Skeletal muscle satellite cell (primary cell): ENCODE data around the gene SLC35F2.
"Not testable (repeated sequence)": the region's sequence is repeated elsewhere in the genome, so short reads cannot be mapped to it uniquely, and the experiment has no call there.

Source experiments
- H3K27me3 ChIP-seq: 2 replicates; pipeline ENCODE4 v1.7.0; 2013; ENCODE audit warnings: low read length; ENCODE audit not compliant: control insufficient read depth, insufficient read depth
- H3K36me3 ChIP-seq: 2 replicates; pipeline ENCODE4 v1.7.0; 2013; ENCODE audit warnings: mild to moderate bottlenecking, control low read depth, low read length; ENCODE audit not compliant: insufficient read depth
- H3K4me1 ChIP-seq: 2 replicates; pipeline ENCODE4 v1.7.0; 2013; ENCODE audit warnings: low read length; ENCODE audit not compliant: control insufficient read depth, insufficient read depth
- H3K4me2 ChIP-seq: 2 replicates; pipeline ENCODE4 v1.7.0; 2013; ENCODE audit warnings: mild to moderate bottlenecking, low read length
- H3K4me3 ChIP-seq: 2 replicates; pipeline ENCODE4 v1.7.0; 2013; ENCODE audit warnings: low read length
- H3K9ac ChIP-seq: 2 replicates; pipeline ENCODE4 v1.7.0; 2013; ENCODE audit warnings: mild to moderate bottlenecking, low read depth, low read length, moderate library complexity
- H3K9me3 ChIP-seq: replicated peaks from 2 replicates; pipeline ENCODE4 v1.7.0; 2013; ENCODE audit warnings: mild to moderate bottlenecking, control low read depth, low read length

SLC35F2 gene

GRCh38 chr11:107834995-107835394 is 23.6 kb downstream of the SLC35F2 start:
- Histone ChIP-seq H3K4me1 (peaks cover 19% of the 10 kb centered on the region), H3K27me3 (no peaks in the 10 kb centered on the region), H3K9ac (no peak overlapping the region), H3K9me3 (no peaks in the 10 kb centered on the region), H3K4me2 (no peak overlapping the region), H3K4me3 (no peak overlapping the region), H3K36me3 (no peaks in the 10 kb centered on the region)

GRCh38 chr11:107833926-107834325 is 24.7 kb downstream of the SLC35F2 start:
- not testable (repeated sequence) for H3K27me3 ChIP-seq, H3K9me3 ChIP-seq, H3K9ac ChIP-seq, H3K4me1 ChIP-seq, H3K4me2 ChIP-seq, H3K4me3 ChIP-seq, H3K36me3 ChIP-seq

GRCh38 chr11:107830915-107831540 is 27.6 kb downstream of the SLC35F2 start:
- Histone ChIP-seq H3K4me2 (no peak overlapping the region), H3K36me3 (no peaks in the 10 kb centered on the region), H3K9me3 (no peaks in the 10 kb centered on the region), H3K27me3 (no peaks in the 10 kb centered on the region), H3K9ac (no peak overlapping the region), H3K4me3 (no peak overlapping the region), H3K4me1 (peaks cover 7% of the 10 kb centered on the region)

- no peak overlapping the region for H3K4me2 ChIP-seq
- H3K9me3 ChIP-seq = no peaks in the 10 kb centered on the region
- H3K4me3 ChIP-seq = no peak overlapping the region
- H3K27me3 ChIP-seq = no peaks in the 10 kb centered on the region
- H3K36me3 ChIP-seq = no peaks in the 10 kb centered on the region
- H3K4me1 ChIP-seq = peaks cover 7% of the 10 kb centered on the region
- no peak overlapping the region for H3K9ac ChIP-seq
These were observed 31.5 kb downstream of the SLC35F2 start for GRCh38 chr11:107827041-107827440.

- Histone ChIP-seq H3K9ac (no peak overlapping the region), H3K4me3 (no peak overlapping the region), H3K36me3 (no peaks in the 10 kb centered on the region), H3K4me2 (no peak overlapping the region), H3K9me3 (no peaks in the 10 kb centered on the region), H3K27me3 (no peaks in the 10 kb centered on the region), H3K4me1 (peaks cover 4% of the 10 kb centered on the region)
These were observed 32.7 kb downstream of the SLC35F2 start for GRCh38 chr11:107825875-107826274.

GRCh38 chr11:107824668-107825369 is 33.8 kb downstream of the SLC35F2 start:
- Histone ChIP-seq H3K36me3 (no peaks in the 10 kb centered on the region), H3K9me3 (no peaks in the 10 kb centered on the region), H3K4me1 (no peaks in the 10 kb centered on the region), H3K27me3 (no peaks in the 10 kb centered on the region), H3K4me3 (no peak overlapping the region), H3K4me2 (no peak overlapping the region), H3K9ac (no peak overlapping the region)

- no peaks in the 10 kb centered on the region for H3K27me3 ChIP-seq
- no peak overlapping the region for H3K4me2 ChIP-seq
- H3K4me1 ChIP-seq = no peaks in the 10 kb centered on the region
- no peaks in the 10 kb centered on the region for H3K9me3 ChIP-seq
- no peaks in the 10 kb centered on the region for H3K36me3 ChIP-seq
- no peak overlapping the region for H3K4me3 ChIP-seq
- no peak overlapping the region for H3K9ac ChIP-seq
These were observed 37.2 kb downstream of the SLC35F2 start for GRCh38 chr11:107821199-107821927.

- no peak overlapping the region for H3K4me3 ChIP-seq
- no peaks in the 10 kb centered on the region for H3K4me1 ChIP-seq
- no peak overlapping the region for H3K9ac ChIP-seq
- no peaks in the 10 kb centered on the region for H3K27me3 ChIP-seq
- no peak overlapping the region for H3K4me2 ChIP-seq
- no peaks in the 10 kb centered on the region for H3K36me3 ChIP-seq
- no peaks in the 10 kb centered on the region for H3K9me3 ChIP-seq
These were observed 39.1 kb downstream of the SLC35F2 start for GRCh38 chr11:107819361-107820014.

- Histone ChIP-seq H3K27me3 (no peaks in the 10 kb centered on the region), H3K4me2 (no peak overlapping the region), H3K36me3 (no peaks in the 10 kb centered on the region), H3K9me3 (no peaks in the 10 kb centered on the region), H3K4me1 (no peaks in the 10 kb centered on the region), H3K4me3 (no peak overlapping the region), H3K9ac (no peak overlapping the region)
These were observed 40.1 kb downstream of the SLC35F2 start for GRCh38 chr11:107818491-107818890.

- Histone ChIP-seq H3K4me1 (no peaks in the 10 kb centered on the region), H3K4me3 (no peak overlapping the region), H3K9ac (no peak overlapping the region), H3K27me3 (no peaks in the 10 kb centered on the region), H3K9me3 (no peaks in the 10 kb centered on the region), H3K4me2 (no peak overlapping the region), H3K36me3 (no peaks in the 10 kb centered on the region)
These were observed 42.6 kb downstream of the SLC35F2 start for GRCh38 chr11:107816028-107816427.

GRCh38 chr11:107810875-107811274 is 47.7 kb downstream of the SLC35F2 start:
- H3K36me3 ChIP-seq = peaks cover 5% of the 10 kb centered on the region
- H3K9me3 ChIP-seq = no peaks in the 10 kb centered on the region
- no peak overlapping the region for H3K4me2 ChIP-seq
- H3K27me3 ChIP-seq = no peaks in the 10 kb centered on the region
- H3K9ac ChIP-seq = no peak overlapping the region
- no peak overlapping the region for H3K4me3 ChIP-seq
- no peaks in the 10 kb centered on the region for H3K4me1 ChIP-seq
